Mucosa of stomach (tissue), 1 donor: ENCODE data around the gene TOP1.

ENCODE experiments used
- H3K27me3 ChIP-seq: one replicate; pipeline ENCODE4 v1.7.0; 2013; ENCODE audit warnings: mild to moderate bottlenecking, low read length; ENCODE audit not compliant: control insufficient read depth, insufficient read depth
- H3K36me3 ChIP-seq: one replicate; pipeline ENCODE4 v1.7.0; 2013; ENCODE audit warnings: low read length; ENCODE audit not compliant: control insufficient read depth, insufficient read depth
- H3K4me1 ChIP-seq: one replicate; pipeline ENCODE4 v1.7.0; 2013; ENCODE audit warnings: mild to moderate bottlenecking, low read length; ENCODE audit not compliant: control insufficient read depth, insufficient read depth
- H3K4me3 ChIP-seq: one replicate; pipeline ENCODE4 v1.7.0; 2013; ENCODE audit warnings: low read length
- H3K9ac ChIP-seq: one replicate; pipeline ENCODE4 v1.7.0; 2013; ENCODE audit warnings: mild to moderate bottlenecking, low read length, moderate library complexity
- H3K9me3 ChIP-seq: one replicate; pipeline ENCODE4 v1.7.0; 2013; ENCODE audit warnings: mild to moderate bottlenecking, low read length, moderate library complexity; ENCODE audit not compliant: control insufficient read depth
- donor health status: Pancreatic carcinoma.

The TOP1 gene

DNA sequence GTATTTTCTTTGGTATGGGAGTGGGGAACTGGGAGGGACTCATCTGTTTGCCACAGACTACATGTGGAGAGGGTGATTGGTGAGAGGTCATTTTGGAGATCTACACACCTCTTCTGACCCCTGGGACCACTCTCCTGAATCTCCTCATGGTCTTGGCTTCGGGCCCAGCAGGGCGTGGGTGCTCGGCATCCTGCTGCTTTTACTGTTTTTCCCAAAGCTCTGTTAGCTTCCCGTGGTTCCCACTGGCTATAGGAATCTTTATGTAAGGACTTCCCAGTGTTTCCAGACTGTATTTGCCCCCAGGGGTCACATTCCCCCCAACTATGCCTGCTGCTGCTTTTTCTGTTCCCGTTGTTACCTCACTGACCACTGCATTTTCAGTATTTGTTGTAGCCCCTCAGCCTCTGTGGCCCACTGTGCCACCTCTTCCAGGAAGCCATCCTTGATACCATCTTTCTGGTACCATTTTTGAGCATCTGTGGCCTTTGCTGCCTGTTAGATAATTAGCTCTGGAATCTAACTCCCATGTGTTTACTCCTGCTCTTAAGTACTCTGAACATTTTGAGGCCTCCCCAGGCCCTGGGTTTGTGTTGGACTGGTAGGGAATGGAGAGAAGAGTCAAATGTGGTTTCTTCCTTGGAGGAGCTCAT is 123.6 kb downstream of the TOP1 start:
- Histone ChIP-seq H3K36me3 (no peaks in the 10 kb centered on the region), H3K27me3 (no peaks in the 10 kb centered on the region), H3K4me1 (peaks cover 17% of the 10 kb centered on the region), H3K9me3 (no peaks in the 10 kb centered on the region), H3K4me3 (no peak overlapping the region), H3K9ac (no peak overlapping the region)

DNA sequence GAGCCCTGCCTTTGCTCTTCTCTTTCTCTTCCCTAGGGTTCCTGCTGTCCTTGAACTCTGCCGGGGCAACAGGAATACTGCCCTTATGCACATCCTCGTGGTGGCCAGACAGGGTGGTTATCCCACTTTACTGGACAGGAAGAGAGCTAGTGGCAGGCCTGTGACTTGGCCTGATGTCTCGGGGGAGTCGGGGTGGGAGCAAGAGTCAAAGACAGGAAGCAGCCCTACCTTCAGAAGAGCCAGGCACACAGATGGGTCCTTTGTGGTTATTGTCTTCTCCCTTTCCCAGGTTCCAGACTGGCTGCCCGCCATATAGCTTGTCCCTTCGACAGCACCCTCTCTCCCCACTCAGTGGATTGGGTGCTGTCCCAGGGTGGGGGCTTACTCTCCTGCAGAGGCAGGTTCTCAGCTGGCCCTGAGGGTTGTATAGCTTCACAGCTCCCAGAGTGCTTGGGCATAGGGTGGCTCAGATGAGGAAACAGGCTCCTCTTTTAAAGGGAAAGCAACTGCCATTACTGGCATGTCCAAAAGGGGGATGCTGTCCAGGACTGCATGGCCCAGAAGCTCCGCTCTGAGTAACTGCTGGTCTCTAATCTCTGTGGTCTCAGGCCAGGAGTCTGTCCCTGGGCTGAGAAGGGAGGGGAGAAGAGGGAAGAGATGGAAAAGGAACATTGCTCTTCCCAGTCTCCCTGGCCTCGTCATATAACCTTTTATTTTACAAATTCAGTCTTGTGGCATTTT is 126.0 kb downstream of the TOP1 start:
- no peaks in the 10 kb centered on the region for H3K9me3 ChIP-seq
- no peak overlapping the region for H3K4me3 ChIP-seq
- peaks cover 14% of the 10 kb centered on the region for H3K4me1 ChIP-seq
- no peaks in the 10 kb centered on the region for H3K36me3 ChIP-seq
- H3K27me3 ChIP-seq, result no peaks in the 10 kb centered on the region
- H3K9ac ChIP-seq, result no peak overlapping the region

DNA sequence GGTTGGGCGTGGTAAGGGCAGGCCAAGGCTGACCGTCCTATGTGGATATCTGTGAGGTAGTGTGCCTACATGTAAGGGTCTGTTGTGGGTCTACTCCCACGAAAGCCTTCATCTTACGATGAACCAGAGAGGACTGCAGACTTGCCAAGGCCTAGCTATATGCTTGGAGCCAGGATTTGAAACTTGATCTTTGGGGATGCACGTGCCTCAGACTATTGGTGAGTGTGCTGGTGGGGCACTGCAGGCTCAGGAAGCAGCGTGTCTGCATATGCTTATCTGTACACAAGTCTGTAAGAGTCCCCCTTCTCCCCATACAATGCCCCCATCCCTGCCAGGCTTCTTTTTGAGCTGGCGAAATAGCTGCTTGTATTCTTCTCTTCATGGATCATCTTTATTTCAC is 126.6 kb downstream of the TOP1 start:
- Histone ChIP-seq H3K4me3 (no peak overlapping the region), H3K36me3 (no peaks in the 10 kb centered on the region), H3K27me3 (no peaks in the 10 kb centered on the region), H3K9ac (no peak overlapping the region), H3K9me3 (no peaks in the 10 kb centered on the region), H3K4me1 (peaks cover 7% of the 10 kb centered on the region)

DNA sequence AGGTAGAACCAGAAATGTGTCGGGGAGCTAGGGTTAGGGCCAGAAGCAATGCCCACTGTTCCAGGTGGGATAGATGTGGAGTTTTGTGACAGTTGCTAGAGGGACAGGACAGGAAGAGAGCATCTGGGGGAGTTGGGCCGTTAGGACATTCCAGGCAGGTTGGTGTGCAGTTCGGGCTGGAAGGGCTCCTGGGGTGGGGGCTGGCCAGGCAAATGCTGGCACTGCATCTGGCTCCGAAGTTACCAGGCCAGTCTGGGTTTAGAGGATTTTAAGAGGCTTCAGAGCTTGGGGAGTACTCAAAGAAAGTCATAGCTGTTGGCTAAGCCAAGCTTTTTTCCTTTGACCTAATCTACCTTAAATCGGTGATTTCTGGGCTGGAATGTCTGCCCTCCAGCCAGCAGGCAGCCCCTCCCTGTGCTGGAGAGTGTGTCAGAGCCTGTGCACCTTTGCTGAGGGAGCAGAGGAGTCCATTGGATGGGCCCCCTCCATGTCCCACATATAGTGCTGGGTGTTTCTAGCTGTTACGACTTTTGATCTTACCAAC is 129.5 kb downstream of the TOP1 start:
- H3K9me3 ChIP-seq, result no peaks in the 10 kb centered on the region
- H3K36me3 ChIP-seq, result no peaks in the 10 kb centered on the region
- H3K4me1 ChIP-seq, result no peaks in the 10 kb centered on the region
- H3K9ac ChIP-seq, result no peak overlapping the region
- H3K4me3 ChIP-seq, result no peak overlapping the region
- no peaks in the 10 kb centered on the region for H3K27me3 ChIP-seq

DNA sequence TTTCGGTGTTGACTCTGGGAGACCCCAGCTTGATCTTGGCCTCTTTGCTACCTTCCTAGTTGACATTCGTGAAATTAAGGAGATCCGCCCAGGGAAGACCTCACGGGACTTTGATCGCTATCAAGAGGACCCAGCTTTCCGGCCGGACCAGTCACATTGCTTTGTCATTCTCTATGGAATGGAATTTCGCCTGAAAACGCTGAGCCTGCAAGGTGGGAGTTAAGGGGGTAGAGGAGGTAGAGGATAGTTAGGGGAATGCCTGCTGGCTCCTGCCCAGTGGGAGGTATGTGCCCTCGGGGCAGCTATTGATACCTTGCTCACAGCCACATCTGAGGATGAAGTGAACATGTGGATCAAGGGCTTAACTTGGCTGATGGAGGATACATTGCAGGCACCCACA is 130.9 kb downstream of the TOP1 start:
- no peaks in the 10 kb centered on the region for H3K27me3 ChIP-seq
- no peak overlapping the region for H3K9ac ChIP-seq
- no peaks in the 10 kb centered on the region for H3K9me3 ChIP-seq
- H3K4me1 ChIP-seq, result no peaks in the 10 kb centered on the region
- peaks cover 4% of the 10 kb centered on the region for H3K36me3 ChIP-seq
- H3K4me3 ChIP-seq, result no peak overlapping the region

DNA sequence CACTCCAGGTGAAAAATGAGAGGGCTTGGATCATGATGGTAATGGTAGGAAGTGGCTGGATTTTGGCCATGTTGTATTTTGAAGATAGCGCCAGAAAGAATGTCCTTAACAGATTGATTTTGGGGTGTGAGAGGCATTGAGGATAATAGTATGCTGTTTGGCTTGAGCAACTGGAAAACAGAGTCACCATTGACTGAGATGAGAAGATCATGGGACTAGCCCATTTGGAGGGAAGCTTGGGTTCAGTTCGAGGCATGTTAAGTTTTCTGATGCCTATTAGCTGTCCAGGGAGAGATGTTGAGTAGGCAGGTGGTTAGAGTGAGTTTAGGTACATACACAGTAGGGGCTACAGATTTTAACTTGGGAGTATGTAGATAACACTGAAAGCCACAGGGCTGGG is 132.1 kb downstream of the TOP1 start:
- Histone ChIP-seq H3K9me3 (no peaks in the 10 kb centered on the region), H3K4me3 (no peak overlapping the region), H3K9ac (no peak overlapping the region), H3K36me3 (peaks cover 14% of the 10 kb centered on the region), H3K4me1 (no peaks in the 10 kb centered on the region), H3K27me3 (no peaks in the 10 kb centered on the region)

DNA sequence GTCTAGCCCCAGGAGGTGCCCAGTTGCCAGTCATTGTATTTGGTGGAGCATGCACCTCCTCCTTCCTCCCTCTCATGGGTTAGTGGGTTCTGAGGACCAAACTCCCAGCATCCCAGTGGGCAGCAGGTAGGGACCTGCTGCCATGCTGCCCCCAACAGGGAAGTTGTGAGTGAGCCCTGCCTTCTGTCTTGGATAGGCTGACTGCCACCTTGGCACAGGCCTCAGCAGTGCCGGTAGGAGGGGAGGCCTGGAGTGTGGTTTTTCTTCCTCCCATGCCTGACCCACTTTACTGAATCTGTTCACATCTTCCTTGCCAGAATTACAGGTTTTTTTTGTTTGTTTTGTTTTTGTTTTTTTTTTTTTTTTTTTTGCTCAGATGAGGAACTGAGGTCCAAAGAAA is 133.3 kb downstream of the TOP1 start:
- H3K9ac ChIP-seq, result no peak overlapping the region
- no peak overlapping the region for H3K4me3 ChIP-seq
- peaks cover 26% of the 10 kb centered on the region for H3K36me3 ChIP-seq
- no peaks in the 10 kb centered on the region for H3K27me3 ChIP-seq
- no peaks in the 10 kb centered on the region for H3K9me3 ChIP-seq
- no peaks in the 10 kb centered on the region for H3K4me1 ChIP-seq

DNA sequence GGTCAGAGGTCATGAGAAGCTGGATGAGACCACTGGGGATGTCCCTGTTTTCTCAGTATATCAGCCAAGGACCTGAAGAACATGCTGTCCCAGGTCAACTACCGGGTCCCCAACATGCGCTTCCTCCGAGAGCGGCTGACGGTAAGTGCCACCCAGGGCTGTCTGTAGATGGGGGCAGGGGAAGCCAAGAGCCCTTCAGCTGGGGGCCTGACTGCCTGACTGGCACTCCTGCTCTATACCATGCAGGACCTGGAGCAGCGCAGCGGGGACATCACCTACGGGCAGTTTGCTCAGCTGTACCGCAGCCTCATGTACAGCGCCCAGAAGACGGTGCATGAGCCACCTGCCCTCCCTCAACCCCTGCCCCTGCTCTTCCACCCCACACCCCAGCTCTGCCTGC is 133.8 kb downstream of the TOP1 start:
- H3K9me3 ChIP-seq, result no peaks in the 10 kb centered on the region
- H3K27me3 ChIP-seq, result no peaks in the 10 kb centered on the region
- no peak overlapping the region for H3K4me3 ChIP-seq
- no peak overlapping the region for H3K9ac ChIP-seq
- no peaks in the 10 kb centered on the region for H3K4me1 ChIP-seq
- H3K36me3 ChIP-seq, result peaks cover 26% of the 10 kb centered on the region

DNA sequence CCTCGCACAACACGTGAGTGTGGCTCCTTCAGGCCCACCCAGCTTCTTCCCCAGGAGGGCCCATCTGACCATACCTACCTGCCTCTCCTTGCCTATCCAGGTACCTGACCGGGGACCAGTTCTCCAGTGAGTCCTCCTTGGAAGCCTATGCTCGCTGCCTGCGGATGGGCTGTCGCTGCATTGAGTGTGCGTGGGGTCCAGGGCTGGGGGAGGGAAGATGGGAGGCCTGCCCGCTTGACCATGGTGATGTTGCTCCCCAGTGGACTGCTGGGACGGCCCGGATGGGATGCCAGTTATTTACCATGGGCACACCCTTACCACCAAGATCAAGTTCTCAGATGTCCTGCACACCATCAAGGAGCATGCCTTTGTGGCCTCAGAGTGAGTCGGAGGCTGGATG is 135.2 kb downstream of the TOP1 start:
- H3K9ac ChIP-seq, result no peak overlapping the region
- H3K36me3 ChIP-seq, result peaks cover 26% of the 10 kb centered on the region
- no peaks in the 10 kb centered on the region for H3K4me1 ChIP-seq
- no peak overlapping the region for H3K4me3 ChIP-seq
- H3K27me3 ChIP-seq, result no peaks in the 10 kb centered on the region
- no peaks in the 10 kb centered on the region for H3K9me3 ChIP-seq

DNA sequence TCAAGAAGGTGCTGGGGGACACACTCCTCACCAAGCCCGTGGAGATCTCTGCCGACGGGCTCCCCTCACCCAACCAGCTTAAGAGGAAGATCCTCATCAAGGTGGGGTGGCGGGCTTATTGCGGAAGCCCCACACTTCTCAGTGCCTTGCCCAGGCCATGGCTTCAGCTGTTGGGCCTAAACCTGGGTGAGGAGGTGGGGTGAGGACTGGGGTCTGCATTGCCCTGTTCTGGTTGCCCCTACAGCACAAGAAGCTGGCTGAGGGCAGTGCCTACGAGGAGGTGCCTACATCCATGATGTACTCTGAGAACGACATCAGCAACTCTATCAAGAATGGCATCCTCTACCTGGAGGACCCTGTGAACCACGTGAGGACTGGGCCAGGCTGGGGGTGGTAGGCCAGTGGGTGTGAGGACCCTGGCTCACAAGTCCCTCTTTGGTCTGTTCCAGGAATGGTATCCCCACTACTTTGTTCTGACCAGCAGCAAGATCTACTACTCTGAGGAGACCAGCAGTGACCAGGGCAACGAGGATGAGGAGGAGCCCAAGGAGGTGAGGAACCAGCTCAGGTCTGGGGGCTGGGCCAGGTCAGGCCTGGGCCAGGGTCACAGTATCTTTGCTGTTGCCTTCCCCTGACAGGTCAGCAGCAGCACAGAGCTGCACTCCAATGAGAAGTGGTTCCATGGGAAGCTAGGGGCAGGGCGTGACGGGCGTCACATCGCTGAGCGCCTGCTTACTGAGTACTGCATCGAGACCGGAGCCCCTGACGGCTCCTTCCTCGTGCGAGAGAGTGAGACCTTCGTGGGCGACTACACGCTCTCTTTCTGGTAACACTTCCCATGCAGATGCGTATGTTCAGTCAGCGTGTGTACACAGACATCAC is 136.6 kb downstream of the TOP1 start:
- no peaks in the 10 kb centered on the region for H3K9me3 ChIP-seq
- H3K4me3 ChIP-seq, result no peak overlapping the region
- no peaks in the 10 kb centered on the region for H3K4me1 ChIP-seq
- H3K9ac ChIP-seq, result no peak overlapping the region
- peaks cover 26% of the 10 kb centered on the region for H3K36me3 ChIP-seq
- no peaks in the 10 kb centered on the region for H3K27me3 ChIP-seq

DNA sequence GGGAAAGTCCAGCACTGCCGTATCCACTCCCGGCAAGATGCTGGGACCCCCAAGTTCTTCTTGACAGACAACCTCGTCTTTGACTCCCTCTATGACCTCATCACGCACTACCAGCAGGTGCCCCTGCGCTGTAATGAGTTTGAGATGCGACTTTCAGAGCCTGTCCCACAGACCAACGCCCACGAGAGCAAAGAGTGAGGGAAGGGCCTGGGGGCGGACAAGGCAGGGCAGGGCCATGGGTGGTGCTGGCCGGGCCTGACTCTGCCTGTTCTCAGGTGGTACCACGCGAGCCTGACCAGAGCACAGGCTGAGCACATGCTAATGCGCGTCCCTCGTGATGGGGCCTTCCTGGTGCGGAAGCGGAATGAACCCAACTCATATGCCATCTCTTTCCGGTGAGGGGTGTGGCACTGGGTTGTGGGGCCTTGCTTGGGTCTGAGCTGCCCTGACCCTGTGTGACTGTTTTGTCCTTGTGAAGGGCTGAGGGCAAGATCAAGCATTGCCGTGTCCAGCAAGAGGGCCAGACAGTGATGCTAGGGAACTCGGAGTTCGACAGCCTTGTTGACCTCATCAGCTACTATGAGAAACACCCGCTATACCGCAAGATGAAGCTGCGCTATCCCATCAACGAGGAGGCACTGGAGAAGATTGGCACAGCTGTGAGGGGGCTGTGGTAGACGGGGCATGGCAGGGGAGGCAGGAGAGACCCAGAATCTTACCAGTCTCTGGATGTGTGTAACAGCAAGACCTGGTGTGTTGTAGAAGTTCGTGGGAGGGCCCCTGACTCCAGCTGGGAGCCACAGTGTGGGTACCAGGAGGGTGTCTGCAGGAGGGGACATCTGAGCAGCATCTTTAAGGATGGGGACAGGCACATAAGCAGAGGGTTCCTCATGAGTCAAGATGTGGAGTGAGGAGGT is 137.8 kb downstream of the TOP1 start:
- no peak overlapping the region for H3K9ac ChIP-seq
- H3K9me3 ChIP-seq, result no peaks in the 10 kb centered on the region
- peaks cover 26% of the 10 kb centered on the region for H3K36me3 ChIP-seq
- H3K27me3 ChIP-seq, result no peaks in the 10 kb centered on the region
- H3K4me3 ChIP-seq, result no peak overlapping the region
- H3K4me1 ChIP-seq, result no peaks in the 10 kb centered on the region
